SW 1271 (cell line): ENCODE data around the gene KRTAP10-6.
"Not testable (repeated sequence)": the region's sequence is repeated elsewhere in the genome, so short reads cannot be mapped to it uniquely, and the experiment has no call there.

Source experiments
- DNase-seq, 2 experiments: peaks; one replicate each; lab custom pipeline; 2025; lab: John Stamatoyannopoulos, UW

The KRTAP10-6 gene

DNA sequence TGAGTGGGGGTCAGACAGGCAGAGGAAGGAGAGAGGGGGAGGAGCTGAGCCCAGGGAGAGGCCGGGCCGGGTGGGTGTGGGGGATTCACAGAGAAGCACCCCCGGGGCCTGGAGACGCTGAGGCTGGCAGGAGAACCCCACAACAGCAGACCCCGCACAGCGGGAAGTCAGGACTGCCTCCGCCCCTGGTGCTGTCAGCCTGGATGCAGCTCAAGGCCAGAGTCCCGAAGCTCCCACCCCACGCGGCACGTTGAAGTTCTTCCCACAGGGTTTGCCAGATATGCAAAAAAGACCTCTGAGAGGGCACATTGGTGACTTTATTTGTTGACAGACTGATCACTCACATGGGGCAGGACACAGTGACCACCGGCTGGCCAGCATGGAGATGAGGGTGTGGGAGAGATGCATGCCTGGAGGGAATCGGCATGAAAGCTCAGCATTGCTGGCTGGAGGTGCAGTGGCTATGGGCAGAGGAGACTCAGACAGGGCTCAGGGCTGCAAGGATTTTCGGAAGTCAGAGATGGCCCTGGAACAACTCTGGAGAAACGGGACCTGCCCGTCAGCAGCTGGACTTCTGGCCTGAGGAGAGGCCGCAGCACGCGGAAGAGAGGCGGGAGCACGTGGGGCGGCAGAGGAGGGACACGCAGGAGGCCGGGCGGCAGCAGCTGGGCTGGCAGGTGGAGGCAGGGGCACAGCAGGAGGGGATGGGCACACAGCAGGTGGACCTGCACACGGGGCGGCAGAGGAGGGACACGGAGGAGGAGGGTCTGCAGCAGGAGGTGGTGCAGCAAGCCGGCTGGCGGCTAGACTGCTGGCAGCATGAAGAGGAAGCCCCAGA, 34.6 kb downstream of the KRTAP10-6 start:
- no peak for DNase-seq

DNA sequence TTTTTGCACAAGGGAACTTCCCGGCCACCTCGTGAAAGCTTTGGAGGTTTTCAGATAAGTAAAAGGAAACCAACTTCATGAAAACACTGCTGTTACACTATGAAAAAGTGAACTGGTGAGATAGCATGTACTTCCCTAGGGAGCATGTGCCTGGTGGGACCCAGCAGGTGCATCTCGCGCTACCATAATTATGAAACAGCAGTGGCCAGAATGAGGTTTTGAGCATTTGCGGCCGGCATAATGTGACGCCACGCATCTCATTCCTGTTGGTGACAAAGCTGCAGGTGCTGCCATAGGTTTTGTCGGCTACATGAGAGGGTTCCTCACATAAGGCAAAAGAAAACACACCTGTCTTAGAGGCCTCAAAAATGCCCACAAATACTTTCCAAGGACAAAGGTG, 35.4 kb downstream of the KRTAP10-6 start:
- DNase-seq: no peak

DNA sequence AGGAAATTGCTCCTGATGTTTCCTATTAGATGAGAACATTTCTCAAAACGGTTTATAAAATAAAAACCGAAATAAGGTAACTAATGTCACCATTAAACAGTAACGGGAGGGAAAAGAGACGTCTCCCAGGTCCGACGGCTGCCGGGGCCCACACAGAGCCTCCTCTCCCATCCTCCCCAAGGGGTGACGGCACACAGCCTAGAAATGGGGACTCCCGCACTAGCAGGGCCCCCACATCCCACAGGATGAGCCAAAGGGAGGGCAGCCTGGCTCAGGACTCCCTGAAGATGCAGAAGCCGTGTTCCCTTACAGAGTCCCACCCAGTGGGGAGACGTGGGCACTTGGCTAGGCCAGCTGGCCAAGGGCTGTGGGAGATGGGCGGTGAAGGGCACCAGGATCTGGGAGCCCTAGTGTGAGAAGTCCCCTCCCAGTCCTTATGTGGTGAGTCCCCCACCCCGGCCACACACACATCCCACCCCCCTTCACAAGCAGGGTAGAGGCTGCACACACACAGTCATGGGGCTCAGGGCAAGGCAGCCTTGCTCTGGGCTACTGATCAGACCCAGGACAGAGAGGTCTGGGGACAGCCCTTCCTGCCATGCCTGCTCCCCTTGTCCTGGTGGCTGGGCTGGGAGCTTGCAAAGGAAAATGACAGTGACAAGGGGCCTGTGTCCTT, 37.0 kb downstream of the KRTAP10-6 start:
- no peak for DNase-seq

DNA sequence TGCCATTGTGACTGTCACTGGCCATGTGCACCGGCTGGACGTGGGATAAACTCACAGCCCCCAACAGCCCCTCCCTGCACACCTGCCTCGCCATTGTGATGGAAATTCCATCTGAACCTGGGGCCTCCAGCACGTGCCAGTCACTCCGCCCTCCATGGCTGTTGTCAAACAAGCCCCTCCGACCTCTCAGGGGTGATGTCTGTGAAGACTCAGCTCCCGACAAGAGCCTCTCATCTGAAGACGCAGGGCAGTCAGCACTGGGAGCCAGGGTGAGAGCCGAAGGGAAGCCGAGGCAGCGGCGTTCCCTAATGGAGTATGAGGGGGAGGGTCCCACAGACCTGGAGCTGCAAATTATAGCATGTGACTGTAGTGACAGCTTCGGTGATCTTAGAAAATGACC, 39.6 kb downstream of the KRTAP10-6 start:
- DNase-seq: no peak

DNA sequence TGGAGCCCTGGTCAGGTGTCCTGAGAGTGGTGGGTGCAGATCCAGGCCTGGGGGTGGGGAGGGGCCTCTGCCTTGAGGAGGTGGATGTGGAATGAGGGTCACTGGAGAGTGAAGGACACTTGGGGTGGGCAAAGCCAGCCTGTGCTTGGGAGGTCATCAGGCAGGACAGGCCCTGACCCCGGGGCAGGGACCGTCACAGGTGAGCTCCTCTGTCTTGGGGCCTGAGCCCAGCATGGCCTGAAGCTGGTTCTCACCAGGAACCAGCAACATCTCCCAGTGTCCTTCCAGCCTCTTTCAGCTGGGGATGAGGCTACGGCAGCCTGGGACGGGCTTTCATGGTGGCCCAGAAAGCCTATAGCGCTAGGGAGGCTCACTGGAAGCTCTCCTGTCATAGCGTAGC, 40.2 kb downstream of the KRTAP10-6 start:
- no peak for DNase-seq

DNA sequence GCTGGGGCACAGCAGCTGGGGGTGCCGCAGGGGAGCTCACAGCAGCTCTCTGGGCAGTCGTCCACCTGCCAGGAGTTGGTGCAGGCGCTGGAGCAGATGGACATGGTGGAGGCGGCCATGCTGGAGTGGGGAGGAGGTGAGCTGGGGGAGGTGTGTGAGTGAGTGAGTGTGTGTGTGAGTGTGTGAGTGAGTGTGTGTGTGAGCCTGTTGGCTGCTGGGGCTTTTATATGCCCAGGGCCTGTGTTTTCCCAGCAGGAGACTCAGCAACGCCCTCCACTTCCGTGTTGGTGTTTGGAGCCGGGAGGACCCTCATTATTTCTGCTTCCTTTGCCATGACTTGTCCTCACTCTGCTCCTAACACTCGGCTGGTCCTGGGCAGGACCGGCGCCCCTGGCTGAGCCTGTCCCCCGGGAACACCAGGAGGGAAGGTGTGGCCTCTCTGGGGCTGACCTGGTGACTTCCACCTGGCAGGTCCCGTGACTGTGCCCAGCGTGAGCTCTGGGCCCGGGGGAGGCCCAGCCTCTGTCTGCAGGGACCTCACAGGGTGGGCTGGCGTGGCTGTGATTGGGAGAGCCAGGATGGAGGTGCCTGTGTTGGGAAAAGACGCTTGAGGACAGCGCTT, 40.9 kb downstream of the KRTAP10-6 start, which contains the start of gene KRTAP10-2:
Gene KRTAP10-2 (minus strand): TSS at position 166 of the 622 bp plus-strand sequence. CDS start 47 bp downstream, at position 119.
- DNase-seq: no peak

DNA sequence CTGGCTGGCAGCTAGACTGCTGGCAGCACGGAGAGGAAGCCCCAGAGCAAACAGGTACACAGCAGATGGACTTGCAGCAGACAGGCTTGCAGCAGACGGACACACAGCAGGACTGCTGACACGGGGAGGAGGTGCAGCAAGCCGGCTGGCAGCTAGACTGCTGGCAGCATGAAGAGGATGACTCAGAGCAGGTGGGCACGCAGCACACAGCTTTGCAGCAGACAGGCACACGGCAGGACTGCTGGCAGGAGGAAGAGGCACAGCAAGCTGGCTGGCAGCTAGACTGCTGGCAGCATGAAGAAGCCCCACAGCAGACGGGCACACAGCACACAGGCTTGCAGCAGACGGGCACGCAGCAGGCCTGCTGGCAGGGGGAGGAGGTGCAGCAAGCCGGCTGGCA, 41.5 kb downstream of the KRTAP10-6 start:
- DNase-seq: no peak

DNA sequence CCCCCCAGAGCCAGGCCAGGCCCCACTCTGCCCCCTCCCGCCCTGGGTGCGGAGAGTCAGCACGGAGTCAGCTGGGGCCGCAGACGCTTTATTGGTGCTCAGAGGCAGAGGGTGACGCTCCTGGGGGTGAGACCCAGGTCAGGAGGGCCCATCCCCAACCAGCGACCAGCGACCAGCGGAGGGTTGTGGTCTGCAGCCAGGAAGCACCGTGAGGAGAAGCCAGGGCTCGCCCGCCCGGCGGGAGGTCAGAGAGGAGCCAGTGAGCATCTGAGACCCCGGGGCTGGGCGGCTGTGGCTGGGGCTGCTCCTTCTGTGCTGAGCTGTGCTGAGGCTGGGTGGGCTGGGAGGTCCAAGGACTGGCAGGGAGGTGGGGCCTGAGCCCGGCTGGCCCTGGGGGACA, 42.0 kb downstream of the KRTAP10-6 start:
- DNase-seq: not testable (repeated sequence)

DNA sequence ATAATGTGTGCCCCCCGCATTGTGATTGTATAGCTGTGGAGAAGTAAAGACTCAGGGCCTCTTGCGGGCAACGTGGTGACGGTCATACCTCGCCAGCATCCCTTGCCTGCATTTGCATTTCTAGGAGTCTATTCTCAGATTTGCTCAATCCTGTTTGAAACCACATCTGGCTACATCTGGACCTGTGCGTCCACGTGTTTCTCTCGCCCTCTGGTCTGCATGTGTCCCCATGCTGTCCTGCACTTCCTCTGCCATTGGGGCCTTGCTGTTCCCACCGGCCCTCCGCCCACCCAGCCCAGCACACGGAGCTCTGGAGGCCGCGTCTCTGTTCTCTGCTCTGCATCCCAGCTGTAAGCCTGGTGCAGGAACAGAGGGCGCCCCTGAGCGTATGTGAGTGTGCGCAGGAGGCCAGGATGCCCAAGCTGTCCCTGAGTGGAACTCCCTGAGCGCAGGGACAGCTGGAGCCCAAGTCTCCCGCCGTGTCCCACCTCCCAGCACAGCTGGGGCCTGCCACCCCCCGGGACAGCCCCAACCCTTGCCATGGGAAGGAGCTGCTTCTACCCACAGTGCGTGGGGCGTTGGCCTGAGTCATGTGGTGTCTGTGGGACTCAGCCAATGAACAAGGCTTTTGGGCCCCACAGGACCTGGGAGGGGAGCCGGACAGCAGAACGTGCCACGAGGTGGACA, 42.6 kb downstream of the KRTAP10-6 start:
- no peak for DNase-seq

DNA sequence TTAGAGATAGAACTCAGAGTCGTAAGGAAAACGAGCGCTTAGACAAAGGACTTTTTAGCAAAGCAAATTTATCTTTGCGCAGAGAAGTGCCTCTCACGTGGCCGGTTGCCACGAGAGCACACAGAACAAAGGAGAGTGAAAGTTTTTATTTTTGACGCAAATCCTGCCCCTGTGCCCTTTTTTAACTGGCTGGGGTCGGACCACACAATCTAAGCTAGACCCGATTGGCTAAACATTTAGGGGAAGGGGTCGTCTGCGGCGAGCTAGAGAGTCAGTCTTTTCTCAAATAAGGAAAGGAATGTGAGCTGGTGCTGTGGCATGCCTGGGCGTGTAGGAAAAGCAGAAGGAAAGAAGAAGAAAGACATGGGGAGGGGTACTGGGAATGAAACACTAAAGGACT, 43.4 kb downstream of the KRTAP10-6 start:
- no peak for DNase-seq

DNA sequence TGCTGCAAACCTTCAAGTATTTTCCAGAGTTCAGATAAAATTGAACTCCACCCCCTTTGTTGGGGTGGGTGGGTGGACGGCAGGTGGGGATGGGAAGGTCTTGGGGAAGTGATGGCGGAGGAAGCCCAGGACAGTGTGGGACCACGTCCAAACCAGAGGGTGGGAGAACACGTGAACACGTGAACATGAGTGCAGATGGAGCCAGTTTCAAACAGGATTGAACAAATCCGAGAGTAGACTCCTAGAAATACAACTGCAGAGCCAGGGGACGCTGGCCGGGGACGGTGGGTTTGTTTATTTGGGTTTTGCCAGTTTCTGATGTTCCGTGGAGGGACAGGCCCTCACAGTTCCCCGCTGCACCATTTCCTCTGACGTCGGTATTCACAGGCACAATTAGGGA, 43.9 kb downstream of the KRTAP10-6 start:
- no peak for DNase-seq

DNA sequence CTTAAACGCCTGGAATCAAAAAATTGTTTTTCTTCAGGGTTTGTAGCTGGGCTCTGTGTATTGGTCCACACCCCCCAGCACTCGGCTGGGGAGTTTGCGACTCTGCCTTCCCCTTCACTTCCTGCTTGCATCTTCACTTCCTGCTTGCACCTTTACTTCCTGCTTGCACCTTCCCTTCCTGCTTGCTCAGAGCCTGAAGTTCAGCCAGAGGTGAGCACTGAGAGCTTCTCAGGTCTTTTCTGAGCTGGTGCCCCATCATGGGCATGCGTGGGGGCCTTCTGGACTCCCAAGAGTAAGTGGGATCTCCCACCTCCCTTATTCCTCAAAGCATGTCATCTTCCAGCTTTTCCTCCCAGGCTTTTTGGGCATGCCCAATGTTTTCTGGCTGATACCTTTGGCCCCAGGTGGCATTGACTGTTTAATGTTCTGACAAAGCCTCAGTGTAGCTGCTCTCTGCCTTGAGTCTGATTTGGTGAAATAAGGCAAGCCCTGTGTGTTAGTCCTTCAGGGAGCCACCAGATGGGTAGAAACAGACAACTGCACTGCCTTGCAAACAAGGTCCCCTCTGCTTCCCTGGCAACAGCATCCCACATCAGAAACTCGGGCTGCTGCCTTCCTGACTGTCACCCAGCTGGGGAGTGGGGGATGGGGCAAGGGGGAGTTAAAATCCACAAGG, 44.5 kb downstream of the KRTAP10-6 start:
- DNase-seq: no peak

DNA sequence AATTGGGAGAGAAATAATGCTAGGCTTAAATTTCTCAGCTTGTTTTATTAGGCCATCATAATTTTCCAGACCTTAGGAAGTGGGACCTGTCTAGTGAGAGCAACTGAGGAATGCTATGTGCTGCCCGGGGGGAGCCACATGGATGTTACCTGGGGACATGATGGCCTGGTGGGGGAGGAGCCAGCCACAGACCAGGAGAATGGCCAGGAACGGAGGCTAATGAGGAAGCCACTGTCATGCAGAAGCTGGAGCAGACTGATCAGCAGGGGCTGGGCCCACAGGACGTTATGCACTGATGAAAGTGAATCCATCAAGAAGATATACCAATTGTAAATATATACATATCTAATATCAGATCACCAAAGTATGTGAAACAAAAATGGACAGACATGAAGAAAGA, 47.7 kb downstream of the KRTAP10-6 start:
- DNase-seq: no peak

DNA sequence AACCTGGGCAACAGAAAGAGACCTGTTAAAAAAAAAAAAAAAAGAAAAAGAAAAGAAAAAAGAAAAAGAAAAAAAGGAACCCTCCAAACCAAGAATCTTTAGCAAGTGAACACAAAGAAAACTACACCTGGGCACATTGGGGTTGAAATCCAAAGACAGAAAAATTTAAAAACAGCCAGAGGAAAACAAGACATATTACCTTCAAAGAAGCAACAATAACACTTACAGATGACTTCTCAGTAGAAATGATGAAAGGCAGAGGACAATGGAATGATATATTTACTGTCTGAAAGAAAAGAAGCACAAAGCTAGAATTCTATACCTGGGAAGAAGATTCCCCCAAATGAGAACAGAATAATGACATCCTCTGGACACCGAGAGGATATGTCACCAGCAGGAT, 49.6 kb downstream of the KRTAP10-6 start:
- DNase-seq: no peak
